HEK293 (cell line): Measurements from ENCODE around the gene IMMP2L.

Experiments used
- ZFP41 ChIP-seq: fragments of 450-650 bp; formaldehyde crosslinking; IDR thresholded peaks from 2 replicates; pipeline ENCODE4 v1.5.1; 2016; ENCODE audit warnings: missing biosample characterization, missing genetic modification characterization, borderline replicate concordance
- ZNF10 ChIP-seq: fragments of 450-650 bp; formaldehyde crosslinking; IDR thresholded peaks from 2 replicates; pipeline ENCODE4 v1.5.1; 2017; ENCODE audit warnings: missing biosample characterization, missing genetic modification characterization
- ZNF132 ChIP-seq: fragments of 450-650 bp; formaldehyde crosslinking; IDR thresholded peaks from 2 replicates; pipeline ENCODE4 v1.5.1; 2017; ENCODE audit warnings: missing biosample characterization, missing genetic modification characterization, borderline replicate concordance
- ZNF133 ChIP-seq: fragments of 450-650 bp; formaldehyde crosslinking; IDR thresholded peaks from 2 replicates; pipeline ENCODE4 v1.5.1; 2016; ENCODE audit warnings: missing biosample characterization, missing genetic modification characterization
- ZNF341 ChIP-seq: fragments of 450-650 bp; formaldehyde crosslinking; IDR thresholded peaks from 2 replicates; pipeline ENCODE4; 2016; ENCODE audit warnings: low read depth, missing biosample characterization, missing genetic modification characterization
- ZNF530 ChIP-seq: fragments of 450-650 bp; formaldehyde crosslinking; IDR thresholded peaks from 2 replicates; pipeline ENCODE4 v1.5.1; 2016; ENCODE audit warnings: low read depth, missing biosample characterization, missing genetic modification characterization
- ZNF654 ChIP-seq: fragments of 450-650 bp; formaldehyde crosslinking; IDR thresholded peaks from 2 replicates; pipeline ENCODE4 v1.5.1; 2016; ENCODE audit warnings: low read depth, missing biosample characterization, missing genetic modification characterization
- TF ChIP-seq, protein P1 (sequence below): fragments of 450-650 bp; formaldehyde crosslinking; IDR thresholded peaks from 2 replicates; pipeline ENCODE4 v1.5.1; 2016; ENCODE audit warnings: missing biosample characterization, missing genetic modification characterization

DNA sequence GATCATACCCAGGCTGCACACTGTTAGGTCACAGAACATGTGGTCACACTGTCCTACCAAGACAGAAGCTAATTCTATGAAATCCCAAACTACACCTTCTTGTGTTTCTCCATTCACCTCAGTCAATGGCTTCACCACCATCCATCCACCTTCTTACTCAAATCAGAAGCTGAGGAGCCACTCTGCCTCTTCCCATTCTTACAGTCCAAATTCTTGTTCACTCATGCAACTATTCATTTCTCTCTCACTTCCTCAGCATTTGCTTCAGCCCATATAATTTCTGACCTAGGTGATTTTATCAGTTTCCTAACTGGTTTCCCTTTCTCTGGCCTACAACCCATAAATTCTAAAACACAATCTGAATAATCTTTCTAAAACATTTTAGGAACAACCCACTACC is 242.2 kb downstream of the IMMP2L start:
- TF ChIP-seq ZNF341, result no peak
- TF ChIP-seq, protein P1, sequence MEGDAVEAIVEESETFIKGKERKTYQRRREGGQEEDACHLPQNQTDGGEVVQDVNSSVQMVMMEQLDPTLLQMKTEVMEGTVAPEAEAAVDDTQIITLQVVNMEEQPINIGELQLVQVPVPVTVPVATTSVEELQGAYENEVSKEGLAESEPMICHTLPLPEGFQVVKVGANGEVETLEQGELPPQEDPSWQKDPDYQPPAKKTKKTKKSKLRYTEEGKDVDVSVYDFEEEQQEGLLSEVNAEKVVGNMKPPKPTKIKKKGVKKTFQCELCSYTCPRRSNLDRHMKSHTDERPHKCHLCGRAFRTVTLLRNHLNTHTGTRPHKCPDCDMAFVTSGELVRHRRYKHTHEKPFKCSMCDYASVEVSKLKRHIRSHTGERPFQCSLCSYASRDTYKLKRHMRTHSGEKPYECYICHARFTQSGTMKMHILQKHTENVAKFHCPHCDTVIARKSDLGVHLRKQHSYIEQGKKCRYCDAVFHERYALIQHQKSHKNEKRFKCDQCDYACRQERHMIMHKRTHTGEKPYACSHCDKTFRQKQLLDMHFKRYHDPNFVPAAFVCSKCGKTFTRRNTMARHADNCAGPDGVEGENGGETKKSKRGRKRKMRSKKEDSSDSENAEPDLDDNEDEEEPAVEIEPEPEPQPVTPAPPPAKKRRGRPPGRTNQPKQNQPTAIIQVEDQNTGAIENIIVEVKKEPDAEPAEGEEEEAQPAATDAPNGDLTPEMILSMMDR (tag by site-specific recombination), result no peak
- no peak for TF ChIP-seq ZNF10
- TF ChIP-seq ZFP41 (tag by site-specific recombination), result no peak
- TF ChIP-seq ZNF530 (tag by site-specific recombination), result no peak
- no peak for TF ChIP-seq ZNF133 (tag by site-specific recombination)
- no peak for TF ChIP-seq ZNF654 (tag by site-specific recombination)
- no peak for TF ChIP-seq ZNF132 (tag by site-specific recombination)
